ENCODE measurements around the gene BCL2L12.
"Not testable (repeated sequence)": the region's sequence is repeated elsewhere in the genome, so short reads cannot be mapped to it uniquely, and the experiment has no call there.

Gene BCL2L12

GRCh38 chr19:49699364-49699763, 33.6 kb downstream of the BCL2L12 start:
- no peak for DNase-seq
- intact Hi-C loops (cut with DNase I): loop anchor here (10.0 kb wide), 1 partner anchor 105 kb away; no protein-coding TSS in a partner anchor

GRCh38 chr19:49700563-49700962, 34.8 kb downstream of the BCL2L12 start:
- intact Hi-C loops (cut with DNase I): no loop called here
- no peak for DNase-seq

DNA sequence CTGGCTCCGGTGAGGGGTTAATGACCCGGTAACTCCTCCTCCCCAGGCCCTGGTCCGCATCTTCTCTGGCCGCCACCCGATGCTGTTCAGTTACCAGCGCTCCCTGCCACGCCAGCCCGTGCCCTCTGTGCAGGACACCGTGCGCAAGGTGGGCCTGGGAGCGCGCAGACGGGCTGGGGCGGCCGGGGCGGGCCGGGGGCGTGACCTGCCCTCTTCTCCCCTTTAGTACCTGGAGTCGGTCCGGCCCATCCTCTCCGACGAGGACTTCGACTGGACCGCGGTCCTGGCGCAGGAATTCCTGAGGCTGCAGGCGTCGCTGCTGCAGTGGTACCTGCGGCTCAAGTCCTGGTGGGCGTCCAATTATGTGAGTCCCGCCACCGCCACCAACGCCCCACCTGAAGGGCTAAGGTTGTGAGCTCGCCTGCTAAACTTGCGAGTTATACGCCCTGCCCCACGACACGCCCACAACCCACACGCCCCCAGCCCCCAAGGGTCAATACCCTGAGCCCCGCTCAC, 35.6 kb downstream of the BCL2L12 start:
- DNase-seq: no peak
- intact Hi-C loops (cut with DNase I): no loop called here

GRCh38 chr19:49704888-49705642, 39.3 kb downstream of the BCL2L12 start:
- intact Hi-C loops (cut with DNase I): no loop called here
- no peak for DNase-seq

DNA sequence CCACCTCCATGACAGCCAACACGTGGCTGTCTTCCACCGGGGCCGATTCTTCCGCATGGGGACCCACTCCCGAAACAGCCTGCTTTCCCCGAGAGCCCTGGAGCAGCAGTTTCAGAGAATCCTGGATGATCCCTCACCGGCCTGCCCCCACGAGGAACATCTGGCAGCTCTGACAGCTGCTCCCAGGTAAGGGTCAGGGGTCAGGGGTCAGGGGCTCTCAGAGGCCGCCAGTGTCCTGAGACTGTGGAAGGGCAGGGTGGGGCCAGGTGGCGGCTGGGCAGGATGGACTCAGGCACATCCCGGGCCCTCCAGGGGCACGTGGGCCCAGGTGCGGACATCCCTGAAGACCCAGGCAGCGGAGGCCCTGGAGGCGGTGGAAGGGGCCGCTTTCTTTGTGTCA, 40.2 kb downstream of the BCL2L12 start:
- intact Hi-C loops (cut with DNase I): no loop called here

GRCh38 chr19:49710372-49710951, 44.7 kb downstream of the BCL2L12 start:
- intact Hi-C loops (cut with DNase I): no loop called here
- no peak for DNase-seq

More for the DNA sequence above, 40.2 kb downstream of the BCL2L12 start:
- no peak for DNase-seq

DNA sequence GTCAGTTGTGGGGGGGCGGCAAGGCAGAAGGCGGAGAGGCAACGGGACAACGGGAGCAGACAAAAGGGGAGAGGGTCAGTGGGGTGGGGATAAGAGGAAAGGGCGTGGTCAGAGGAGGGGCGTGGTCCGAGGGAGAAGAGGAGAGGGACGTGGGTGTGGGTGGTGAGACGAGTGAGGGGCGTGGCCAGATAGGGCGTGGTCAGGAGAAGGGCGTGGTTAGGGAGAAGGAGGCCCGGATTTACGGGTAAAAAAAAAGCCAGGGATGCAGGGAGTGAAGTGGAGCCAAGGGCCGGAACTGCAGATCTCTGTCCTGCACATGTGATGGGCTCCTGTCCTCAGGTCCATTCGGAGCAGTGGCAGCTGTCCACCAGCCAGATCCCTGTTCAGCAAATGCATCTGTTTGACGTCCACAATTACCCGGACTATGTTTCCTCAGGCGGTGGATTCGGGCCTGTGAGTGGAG, 46.7 kb downstream of the BCL2L12 start:
- intact Hi-C loops (cut with DNase I): no loop called here
- DNase-seq: no peak

- DNase-seq: no peak
- intact Hi-C loops (cut with DNase I): no loop called here
Measured at GRCh38 chr19:49713236-49713845, 47.6 kb downstream of the BCL2L12 start.

- intact Hi-C loops (cut with DNase I): no loop called here
- DNase-seq: no peak
Measured at GRCh38 chr19:49716154-49716553, 50.4 kb downstream of the BCL2L12 start.

DNA sequence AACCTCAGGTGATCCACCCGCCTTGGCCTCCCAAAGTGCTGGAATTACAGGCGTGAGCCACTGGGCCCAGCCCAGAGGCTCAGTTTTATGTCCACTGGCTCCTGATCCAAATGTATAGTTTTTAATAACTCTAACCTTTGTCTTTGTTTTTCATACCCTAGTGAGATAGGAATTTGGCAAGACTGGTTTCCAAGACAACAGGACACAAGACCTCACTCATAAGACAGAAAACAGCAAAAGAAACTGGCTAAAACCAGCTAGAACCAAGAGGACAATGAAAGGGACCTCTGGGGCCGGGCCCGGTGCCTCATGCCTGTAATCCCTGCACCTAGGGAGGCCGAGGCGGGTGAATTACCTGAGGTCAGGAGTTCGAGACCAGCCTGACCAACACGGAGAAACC, 52.8 kb downstream of the BCL2L12 start:
- DNase-seq: no peak

GRCh38 chr19:49718991-49719390, 53.3 kb downstream of the BCL2L12 start:
- no peak for DNase-seq
- intact Hi-C loops (cut with DNase I): no loop called here

More for the DNA sequence above, 52.8 kb downstream of the BCL2L12 start:
- intact Hi-C loops (cut with DNase I): no loop called here

DNA sequence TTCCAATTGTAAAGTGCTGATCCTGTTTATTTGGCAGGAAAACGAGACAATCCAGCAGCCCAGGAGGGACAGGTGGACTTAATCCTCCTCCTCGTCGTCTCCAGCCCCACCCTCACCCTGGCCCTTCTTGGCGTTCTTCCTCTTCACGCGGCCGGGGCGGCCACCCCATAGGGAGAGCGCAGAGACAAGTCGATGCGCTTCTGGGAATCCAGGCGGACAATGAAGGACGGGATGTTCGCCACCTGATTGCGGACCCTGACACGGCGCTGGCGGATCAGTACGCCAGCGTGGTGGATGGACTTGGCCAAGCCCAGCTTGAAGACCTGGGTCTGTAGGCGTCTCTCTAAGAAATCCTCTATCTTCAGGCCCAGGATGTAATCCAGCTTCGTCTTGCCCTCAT, 53.7 kb downstream of the BCL2L12 start:
- intact Hi-C loops (cut with DNase I); DNase-seq: not testable (repeated sequence)

All from posterior cingulate gyrus (tissue), 11 donors.